Left colon (tissue), 2 donors: ENCODE data around the gene LHFPL5. TPM values are rescaled to one million over a fixed set of nuclear protein-coding genes. Genes with fewer than 3 reads are reported as not detected.

Experiments
- ATAC-seq: fragments of 200-7000 bp; cut with Tn5 transposase; one replicate; pipeline ENCODE4 v1.9.1; 2020; ENCODE audit warnings: mild to moderate bottlenecking, moderate library complexity
- DNase-seq, 2 donors: peaks; one replicate each; pipeline ENCODE4 v3.0.0-alpha.2; 2020
- intact Hi-C, 2 donors: fragments of 100-400 bp; cut with DNase I in 1 of 2; cut with micrococcal nuclease in 1 of 2; formaldehyde crosslinking; loops; one replicate each; pipeline versions ENCODE4 v1.11.2 to v1.14.0; 2022; cut with DNase I, micrococcal nuclease
- total RNA-seq, 2 donors: library from RNA; stranded (reverse); fragmentation: NEBNext Ultra II Directional; extraction: Animal tissue kit (Norgen Biotek cat#: 25700); gene quantifications; one replicate each; pipeline ENCODE4 v1.2.1, GENCODE V29; 2021
- donor health status: DM: no; HTN: no; CAD: no.
- donor health status: DM: yes; HTN: yes; CAD: no.

The LHFPL5 gene
- total RNA-seq, 2 donors from 2014 or later, result not detected

DNA sequence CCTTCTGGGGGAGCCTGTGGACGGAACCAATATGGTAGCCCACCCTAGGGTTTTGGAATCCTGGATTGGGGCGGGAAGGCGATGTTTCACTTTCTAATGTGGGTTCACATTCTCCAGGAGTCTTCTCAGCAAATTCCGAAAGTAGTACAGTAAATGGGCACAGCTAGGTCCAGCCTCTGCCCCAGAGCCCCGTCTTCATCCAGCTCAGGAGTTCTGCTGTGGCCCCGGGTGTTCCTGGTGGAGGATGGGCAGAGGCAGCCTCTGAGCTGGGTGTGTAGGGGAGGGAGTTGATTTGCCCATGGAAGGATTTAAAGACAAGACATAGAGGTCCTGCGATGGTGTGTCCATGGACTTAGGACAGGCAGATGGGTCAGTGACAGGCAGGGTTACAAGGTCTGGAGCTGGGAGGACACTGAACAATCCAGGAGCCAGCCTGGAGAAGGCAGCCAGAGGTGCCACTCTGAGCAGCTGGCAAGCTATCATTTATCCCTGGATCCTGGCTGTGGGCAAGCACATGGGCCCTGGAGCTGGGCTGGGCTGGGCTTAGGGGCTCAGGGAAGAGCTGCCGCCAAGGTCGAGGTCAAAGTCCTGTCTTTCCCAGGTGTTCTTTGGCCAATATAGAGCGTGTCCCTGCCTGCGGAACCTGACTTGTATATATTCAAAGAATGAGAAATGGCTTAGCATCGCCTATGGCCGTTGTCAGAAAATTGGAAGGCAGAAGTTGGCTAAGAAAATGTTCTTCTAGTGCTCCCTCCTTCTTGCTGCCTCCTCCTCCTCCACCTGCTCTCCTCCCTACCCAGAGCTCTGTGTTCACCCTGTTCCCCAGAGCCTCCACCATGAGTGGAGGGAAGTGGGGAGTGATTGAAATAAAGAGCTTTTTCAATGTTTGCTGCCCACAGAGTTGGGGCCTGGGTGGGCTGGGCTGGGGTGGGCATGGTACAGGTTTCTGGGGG lies 17.6 kb upstream of the LHFPL5 start:
- no peak for DNase-seq
- ATAC-seq, result peak; percentile 20
- intact Hi-C loops, result no loop called here

DNA sequence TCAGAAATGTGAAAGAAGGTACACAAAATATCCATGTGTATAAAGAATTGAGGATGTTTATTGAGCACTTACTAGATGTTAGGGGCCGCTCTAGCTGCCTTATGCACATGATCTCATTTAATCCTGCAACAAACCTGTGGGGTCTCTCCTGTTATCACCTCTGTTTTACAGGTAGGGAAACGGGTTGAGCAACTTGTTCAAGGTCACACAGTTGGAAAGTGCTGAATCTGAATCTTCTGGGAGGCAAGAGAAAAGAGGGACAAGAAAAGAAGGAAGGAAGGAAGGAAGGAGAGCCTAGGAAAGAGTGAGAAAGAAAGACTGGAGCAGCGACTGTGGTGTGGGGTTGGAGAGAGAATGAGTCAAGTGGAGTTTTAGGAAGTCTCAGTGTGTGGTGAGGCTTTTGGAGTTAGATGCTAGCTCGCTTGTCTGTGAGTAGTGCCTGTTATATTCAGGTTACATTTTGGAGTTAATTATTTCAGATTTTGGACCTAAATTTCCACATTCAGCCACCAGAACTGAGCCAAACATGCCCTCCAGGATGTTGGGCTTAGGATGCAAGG lies 16.6 kb upstream of the LHFPL5 start:
- DNase-seq (no peak), ATAC-seq (no peak)
- intact Hi-C loops, result no loop called here

DNA sequence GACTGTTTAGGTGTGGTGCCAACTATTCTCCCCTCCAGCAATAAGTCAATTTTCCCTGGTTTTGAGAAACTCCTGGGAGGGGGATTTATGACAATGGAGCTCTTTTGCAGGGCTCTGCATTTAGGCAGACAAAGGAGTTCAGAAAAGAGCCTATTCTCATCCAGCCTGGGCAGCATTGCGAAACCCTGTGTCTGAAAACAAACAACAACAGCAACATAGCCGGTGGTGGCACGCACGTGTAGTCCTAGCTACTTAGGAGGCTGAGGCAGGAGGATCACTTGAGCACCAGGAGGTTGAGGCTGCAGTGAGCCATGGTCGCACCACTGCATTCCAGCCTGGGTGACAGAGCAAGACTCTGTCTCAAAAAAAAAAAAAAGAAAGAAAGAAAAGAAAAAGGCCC lies 14.5 kb upstream of the LHFPL5 start:
- DNase-seq (no peak), ATAC-seq (no peak)
- intact Hi-C loops, result no loop called here

DNA sequence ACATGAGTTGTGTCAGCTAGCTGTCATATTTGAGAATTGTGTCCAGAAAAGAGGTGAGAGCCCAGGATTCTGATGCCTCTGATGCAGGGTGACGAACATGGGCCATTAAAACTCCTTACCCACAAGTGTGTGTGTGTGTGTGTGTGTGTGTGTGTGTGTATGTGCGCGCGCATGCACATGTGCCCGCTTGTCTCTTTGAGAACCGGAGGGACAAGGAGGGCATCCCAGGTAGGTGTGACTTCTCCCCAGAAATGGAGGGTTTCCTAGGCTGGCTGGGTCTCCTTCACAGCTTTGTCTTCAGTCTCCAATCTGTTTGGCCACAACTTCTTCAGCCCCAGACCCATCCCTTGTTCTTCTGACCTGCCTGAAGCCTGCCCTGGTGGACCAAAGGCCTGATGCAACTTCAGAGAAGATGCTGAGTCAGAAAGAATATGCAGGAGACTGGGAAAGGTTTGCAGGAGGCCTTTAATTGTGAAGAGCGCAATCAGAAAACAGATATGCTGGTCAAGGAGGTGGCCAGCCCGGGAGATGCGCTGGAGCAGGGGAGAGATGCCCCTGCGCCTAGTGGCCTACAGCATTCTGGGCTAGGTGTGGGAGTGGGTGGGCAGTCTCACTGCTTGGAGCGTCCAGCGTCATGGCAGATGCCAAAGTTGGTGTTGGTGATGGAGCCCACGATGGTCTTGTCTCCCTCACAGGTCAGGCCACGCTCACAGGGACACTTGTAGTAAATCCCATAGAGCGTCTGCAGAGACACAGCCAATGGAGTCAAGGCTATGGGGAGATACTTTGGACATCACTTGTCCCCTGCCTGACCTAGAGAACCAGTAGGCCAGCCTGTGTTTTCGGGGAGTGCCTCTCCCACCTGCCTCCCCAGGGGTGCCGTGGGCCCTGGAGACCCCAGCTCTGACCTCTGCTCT lies 10.4 kb upstream of the LHFPL5 start:
- no peak for ATAC-seq
- DNase-seq, result no peak
- intact Hi-C loops, result no loop called here

DNA sequence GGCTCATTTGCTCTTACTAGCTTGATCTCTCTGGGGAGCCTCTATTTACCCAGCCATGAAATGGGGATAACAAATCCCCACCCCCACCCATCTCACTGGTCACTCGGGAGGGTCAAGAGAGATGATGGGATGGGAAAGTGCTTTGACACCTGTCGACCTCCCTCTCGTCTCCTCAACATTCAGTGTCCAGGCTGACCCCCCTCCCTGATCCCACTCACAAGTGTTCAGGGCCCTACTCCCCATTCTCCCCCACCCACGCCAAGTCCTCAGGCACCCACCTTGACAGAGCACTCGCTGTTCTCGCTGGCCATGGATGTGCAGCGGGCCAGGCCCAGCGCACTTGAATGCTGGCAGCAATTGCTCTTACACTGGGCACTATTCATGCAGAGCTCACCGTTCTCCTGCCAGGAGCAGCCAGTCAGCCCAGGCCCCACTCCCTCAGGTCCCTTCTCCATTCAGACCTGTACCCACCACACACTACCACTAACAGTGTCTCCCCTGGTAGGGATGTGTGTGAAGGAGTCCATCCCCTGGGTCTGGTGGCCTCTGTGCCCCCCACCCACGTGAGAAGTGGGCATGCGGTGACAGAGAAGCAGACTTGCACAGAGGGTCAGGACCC lies 9.6 kb upstream of the LHFPL5 start:
- ATAC-seq, result no peak
- intact Hi-C loops, result no loop called here
- no peak for DNase-seq

DNA sequence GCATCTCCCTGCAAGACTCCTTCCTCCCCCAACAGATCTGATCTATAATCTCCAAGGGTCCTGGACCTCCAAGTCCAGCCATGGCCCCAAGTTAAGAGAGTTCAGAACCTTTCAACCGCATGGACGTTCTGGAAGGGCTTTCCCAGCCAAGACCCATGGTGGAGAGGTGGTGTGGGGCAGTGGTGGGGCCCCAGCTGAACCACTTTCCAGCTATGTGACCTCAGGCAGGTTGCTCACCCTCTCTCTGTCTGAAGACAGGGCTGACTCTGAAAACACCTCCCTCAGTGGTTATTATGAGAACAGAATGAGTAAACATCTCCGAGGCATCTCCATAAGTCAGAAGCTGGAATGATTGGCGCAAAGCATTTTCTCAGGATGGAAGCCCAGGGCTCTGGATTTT lies 8.9 kb upstream of the LHFPL5 start:
- intact Hi-C loops, result no loop called here
- ATAC-seq, result no peak
- DNase-seq, result no peak

DNA sequence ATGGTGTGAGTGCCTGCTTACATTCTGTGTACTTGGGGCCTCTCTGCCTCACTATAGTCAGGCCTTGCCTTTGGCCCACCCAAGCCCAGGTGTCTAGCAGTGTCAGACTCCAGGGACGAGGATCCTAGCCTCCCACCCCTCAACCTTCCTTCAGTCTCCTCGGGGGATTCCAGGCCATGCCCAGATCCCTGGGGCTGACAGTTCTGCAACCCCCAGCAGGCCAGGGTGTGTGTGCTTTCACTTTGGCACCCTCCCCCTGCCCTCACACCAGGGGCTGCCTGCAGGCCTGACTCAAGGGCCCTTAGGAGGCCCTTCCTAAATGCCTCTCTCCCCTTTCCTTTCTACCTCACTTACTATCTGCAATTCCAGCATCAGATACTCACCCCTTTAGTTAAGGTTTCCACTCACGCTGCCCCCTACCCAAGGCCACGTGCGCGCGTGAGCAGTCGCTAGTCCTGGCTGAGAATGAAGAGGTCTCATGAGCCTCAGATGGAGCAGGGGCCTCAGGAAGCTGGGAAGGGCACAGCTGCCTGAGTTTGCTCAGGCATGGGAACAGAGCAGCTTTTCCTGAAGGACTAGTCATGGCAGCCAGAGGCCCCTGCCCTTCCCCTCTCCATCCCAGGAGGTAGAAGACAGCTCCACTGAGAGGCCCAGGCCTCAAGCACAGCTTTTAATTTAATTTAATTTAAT lies 7.2 kb upstream of the LHFPL5 start:
- ATAC-seq, result no peak
- intact Hi-C loops, result no loop called here
- DNase-seq, result no peak

DNA sequence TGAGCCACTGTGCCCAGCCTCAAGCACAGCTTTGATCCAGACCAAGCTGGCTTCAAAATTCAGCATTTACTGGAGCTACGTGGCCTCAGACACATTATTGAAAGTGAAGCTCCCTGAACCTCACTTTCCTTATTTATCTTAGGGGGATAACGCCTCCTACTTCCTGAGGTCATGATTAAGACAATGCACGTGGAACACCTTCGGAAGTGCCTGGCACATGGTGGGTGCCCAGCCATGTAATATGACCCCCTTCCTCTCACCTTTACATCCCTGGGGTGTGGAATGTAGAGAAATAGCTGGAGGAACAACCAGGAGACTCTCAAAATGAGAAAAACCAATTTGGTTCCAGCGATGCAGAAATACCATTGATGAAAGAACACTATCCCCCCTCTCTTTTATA lies 6.4 kb upstream of the LHFPL5 start:
- intact Hi-C loops, result no loop called here
- ATAC-seq, result no peak
- DNase-seq, result no peak

DNA sequence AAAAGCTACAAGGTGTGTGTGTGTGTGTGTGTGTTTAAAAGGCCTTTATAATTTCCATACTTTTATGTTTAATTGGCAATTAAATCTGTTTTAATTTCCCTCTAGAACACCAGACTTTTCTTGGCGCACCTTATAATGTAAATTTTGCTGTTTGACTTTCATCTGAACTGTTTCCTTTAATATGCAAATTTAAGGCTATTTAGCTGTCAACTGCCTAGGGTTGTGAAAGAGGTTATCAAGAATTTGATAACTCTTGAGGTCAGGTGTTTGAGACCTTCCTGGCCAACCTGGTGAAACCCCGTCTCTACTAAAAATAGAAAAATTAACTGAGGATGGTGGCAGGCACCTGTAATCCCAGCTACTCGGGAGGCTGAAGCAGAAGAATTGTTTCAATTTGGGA lies 4.0 kb upstream of the LHFPL5 start:
- intact Hi-C loops, result no loop called here
- no peak for DNase-seq
- no peak for ATAC-seq

DNA sequence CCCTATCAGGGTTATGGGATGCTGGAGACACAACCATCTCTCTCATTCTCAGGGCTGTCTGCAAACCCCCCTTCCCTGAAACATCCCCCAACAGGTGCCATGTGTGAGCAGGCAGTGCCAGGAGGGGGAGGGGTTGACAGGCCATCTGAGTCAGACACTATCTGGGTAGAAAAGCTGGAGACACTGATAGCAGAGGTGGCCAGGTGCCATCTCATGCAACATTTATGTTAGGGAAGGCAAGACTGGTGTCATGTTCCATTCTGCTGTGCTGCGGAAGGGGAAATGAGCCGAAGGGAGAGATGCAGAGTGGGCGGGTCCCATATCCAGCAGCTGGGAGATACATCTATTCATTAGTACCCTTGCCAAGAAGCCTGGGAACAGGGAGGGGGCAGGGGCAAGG lies 3.5 kb downstream of the LHFPL5 start:
- intact Hi-C loops, result no loop called here
- ATAC-seq (no peak), DNase-seq (no peak)

DNA sequence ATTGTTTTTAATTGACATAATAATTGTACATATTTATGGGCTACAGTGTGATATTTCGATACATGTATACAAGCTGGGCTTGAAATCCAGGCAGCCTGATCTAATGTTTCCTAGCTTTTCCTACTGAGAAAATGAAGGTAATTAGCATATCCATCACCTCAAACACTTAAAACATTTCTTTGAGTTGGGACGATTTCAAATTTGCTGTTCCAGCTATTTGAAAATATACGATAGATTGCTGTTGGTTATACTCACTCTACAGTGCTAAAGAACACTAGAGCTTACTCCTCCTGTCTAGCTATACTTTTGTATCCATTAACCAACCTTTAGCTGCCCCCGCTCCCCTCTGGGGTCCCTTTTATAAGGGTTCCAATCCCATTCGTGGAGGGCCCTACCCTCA lies 4.7 kb downstream of the LHFPL5 start:
- ATAC-seq (no peak), DNase-seq (no peak)
- intact Hi-C loops, result no loop called here

DNA sequence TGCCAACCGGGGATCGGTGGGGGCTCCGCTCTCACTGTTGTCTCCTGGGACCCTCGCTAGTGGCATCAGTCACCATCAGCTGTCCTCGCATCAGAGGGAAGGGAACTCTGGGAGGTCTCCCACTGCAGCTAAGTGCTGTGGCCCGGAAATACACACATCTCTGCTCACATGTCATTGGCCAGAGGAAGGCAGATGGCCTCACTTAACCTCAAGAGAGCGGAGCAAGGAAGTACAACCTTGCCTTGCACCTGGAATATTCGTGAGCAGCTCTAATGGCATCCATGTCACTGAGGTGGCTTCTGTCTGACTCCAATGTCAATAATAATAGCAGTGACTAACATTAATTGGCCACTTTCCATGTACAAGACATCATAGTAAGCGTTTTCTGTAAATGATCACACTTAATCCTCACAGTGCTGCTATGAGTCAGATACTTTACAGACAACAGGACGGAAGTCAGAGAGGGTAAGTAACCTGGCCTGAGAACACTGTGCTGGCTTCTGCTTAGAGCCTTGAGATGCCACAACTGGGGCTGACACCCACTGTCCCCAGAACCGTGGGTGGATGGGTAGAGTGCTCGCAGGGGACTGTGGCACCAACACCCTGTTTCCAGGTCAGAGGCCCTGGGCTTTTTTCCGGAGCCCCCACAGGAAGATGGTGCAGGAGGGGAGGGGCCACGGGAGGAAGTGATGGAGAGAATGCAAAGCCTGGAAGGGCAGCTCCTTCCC lies 6.0 kb downstream of the LHFPL5 start:
- ATAC-seq, result no peak
- DNase-seq, result no peak
- intact Hi-C loops, result no loop called here

DNA sequence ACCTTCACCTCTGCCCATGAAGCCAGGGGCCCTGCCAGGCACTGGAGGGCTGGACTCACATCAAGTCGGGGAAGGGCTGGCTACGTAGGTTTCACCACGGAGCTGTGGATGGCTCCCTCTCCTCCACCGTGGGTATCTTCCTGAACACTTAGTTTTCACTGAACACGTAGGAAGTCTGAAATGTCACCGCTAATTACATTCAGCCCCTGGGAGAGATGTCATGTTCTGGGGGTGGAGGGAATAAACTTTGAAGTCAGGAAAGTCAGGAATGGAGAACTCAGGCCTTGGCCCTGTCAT lies 6.5 kb downstream of the LHFPL5 start:
- ATAC-seq (no peak), DNase-seq (no peak)
- intact Hi-C loops, result no loop called here

DNA sequence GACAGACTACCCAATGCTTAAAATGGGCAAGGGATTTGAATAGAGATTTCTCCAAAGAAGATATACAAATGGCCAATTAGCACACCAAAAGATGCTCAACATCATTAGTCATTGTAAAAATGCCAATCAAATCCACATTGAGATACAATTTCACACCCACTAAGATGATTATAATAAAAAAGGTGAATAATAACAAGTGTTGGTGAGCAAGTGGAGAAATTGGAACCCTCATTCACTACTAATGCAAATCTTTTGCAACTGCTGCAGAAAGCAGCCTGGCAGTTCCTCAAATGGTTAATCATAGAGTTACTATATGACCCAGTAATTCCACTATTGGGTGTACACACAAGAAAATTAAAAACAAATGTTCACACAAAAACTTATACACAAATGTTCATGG lies 12.4 kb downstream of the LHFPL5 start:
- no peak for ATAC-seq

DNA sequence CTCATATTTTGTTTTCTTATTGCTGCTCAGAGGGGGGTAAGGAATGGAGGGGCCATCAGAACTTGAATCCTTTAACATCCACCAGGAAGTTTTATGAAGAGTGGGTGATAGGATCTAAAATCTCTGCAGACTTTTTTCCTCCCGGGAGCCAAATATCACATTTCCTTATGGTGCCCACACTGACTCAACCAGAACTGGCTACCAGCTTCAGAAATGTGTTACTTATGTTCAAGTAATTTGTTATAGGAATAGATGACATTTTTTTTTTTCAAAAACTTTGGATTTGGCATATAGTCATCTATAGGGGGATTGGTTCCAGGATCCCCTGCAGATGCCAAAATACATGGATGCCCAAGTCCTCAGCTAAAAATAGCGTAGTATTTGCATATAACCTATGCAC lies 18.4 kb downstream of the LHFPL5 start:
- intact Hi-C loops, result no loop called here
- ATAC-seq, result no peak
- DNase-seq, result no peak

More for the DNA sequence above, 12.4 kb downstream of the LHFPL5 start:
- no peak for DNase-seq
- intact Hi-C loops, result no loop called here

DNA sequence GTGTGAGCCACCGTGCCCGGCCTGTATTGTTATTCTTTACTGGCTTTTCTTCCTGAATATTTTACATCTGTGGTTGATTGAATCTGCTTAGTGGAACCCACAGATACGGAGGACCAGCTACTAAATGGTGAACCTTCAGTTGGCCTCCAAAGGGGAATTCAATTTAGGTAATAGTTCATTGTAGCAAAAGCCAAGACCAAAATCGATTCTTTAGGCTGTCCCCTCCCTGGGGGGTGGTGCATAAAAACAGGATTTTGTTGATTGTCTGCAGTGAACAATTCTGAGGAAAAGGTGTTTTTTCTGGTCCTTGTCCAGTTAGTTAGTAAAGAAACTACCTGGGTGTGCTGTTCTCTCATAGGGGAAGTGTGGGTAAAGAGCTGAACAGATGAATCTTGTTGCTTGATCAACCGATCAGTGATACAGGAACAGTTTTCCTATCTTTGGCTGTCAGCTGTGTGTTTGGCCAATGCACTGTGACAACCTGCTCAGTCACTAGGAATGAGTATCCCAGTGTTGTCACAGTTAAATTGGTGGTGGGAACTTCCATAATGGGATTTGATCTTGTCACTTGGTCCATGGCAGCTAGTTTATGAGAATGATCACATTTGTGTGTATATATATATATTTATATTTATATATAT lies 19.5 kb downstream of the LHFPL5 start:
- DNase-seq (no peak), ATAC-seq (no peak)
- intact Hi-C loops, result no loop called here

DNA sequence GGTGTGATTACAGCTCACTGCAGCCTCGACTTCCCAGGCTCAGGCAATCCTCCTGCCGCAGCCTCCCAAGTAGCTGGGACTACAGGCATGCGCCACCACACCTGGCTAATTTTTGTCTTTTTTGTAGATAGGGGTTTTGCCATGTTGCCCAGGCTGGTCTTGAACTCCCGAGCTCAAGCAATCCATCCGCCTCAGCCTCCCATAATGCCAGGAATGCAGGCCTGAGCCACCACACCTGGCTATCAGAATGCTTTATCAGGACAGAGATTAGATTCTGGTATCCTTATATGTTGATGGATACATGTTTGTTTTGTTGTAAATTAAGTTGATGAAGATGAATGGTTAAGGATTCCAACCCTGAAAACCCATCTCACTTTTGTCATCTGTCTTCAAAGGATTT lies 24.2 kb downstream of the LHFPL5 start:
- no peak for ATAC-seq
- DNase-seq, result no peak
- intact Hi-C loops, result no loop called here
